SK-N-SH (cell line): ENCODE data around the gene SND1. TPM values are rescaled to one million over a fixed set of nuclear protein-coding genes. Genes with fewer than 3 reads are reported as not detected.

Experiments used
- CTCF ChIA-PET: fragments of 300-600, 350-600 bp; formaldehyde crosslinking; extraction: SDS; loops from one replicate; lab custom pipeline; 2021; lab: Yijun Ruan, JAX
- POLR2A ChIA-PET: fragments of 350-600 bp; sonication (Branson Sonifier 250); formaldehyde crosslinking; extraction: SDS; loops from one replicate; lab custom pipeline; 2020; ENCODE audit warnings: antibody characterized with exemption, inconsistent platforms; lab: Yijun Ruan, JAX
- DNase-seq: peaks from one replicate; pipeline ENCODE4 v3.0.0; 2012
- H2AFZ ChIP-seq: fragments of 200-600 bp; sonication (generic); 2 replicates; pipeline ENCODE4 v1.8.1; 2016; ENCODE audit warnings: antibody characterized with exemption, mild to moderate bottlenecking, low read depth
- H3F3A ChIP-seq: fragments of 200-600 bp; sonication (generic); replicated peaks from 2 replicates; pipeline ENCODE3; 2016; ENCODE audit warnings: antibody characterized with exemption, mild to moderate bottlenecking; ENCODE audit not compliant: insufficient read depth
- H3K27ac ChIP-seq, 2 experiments: fragments of 200-500 bp in 1 of 2; fragments of 200-600 bp in 1 of 2; sonication (Bioruptor generic) in 1 of 2; sonication (generic), shearing (Covaris generic) in 1 of 2; 2 replicates each; pipeline versions ENCODE4 v1.5.1 to v1.6.1; 2014 to 2016; ENCODE audit warnings: low read depth in 2 of 2, inconsistent platforms in 1 of 2, low read length in 1 of 2, mild to moderate bottlenecking in 1 of 2, mixed read lengths in 1 of 2
- H3K27me3 ChIP-seq: fragments of 200-600 bp; sonication (generic), shearing (Covaris generic); 2 replicates; pipeline ENCODE4 v1.6.1; 2016; ENCODE audit warnings: mixed run types; ENCODE audit not compliant: insufficient read depth
- H3K36me3 ChIP-seq, 2 experiments: fragments of 200-500 bp in 1 of 2; fragments of 200-600 bp in 1 of 2; sonication (Bioruptor generic) in 1 of 2; sonication (generic) in 1 of 2; replicated peaks in 1 of 2; 2 replicates each; pipeline versions ENCODE3 to v1.5.1; 2014 to 2016; ENCODE audit warnings: low read length in 1 of 2, mild to moderate bottlenecking in 1 of 2; ENCODE audit not compliant: insufficient read depth in 2 of 2, control insufficient read depth in 1 of 2
- H3K4me1 ChIP-seq, 2 experiments: fragments of 200-500 bp in 1 of 2; fragments of 200-600 bp in 1 of 2; sonication (Bioruptor generic) in 1 of 2; sonication (generic), shearing (Covaris generic) in 1 of 2; 2 replicates each; pipeline versions ENCODE4 v1.5.1 to v1.6.1; 2014 to 2016; ENCODE audit warnings: low read depth in 1 of 2, low read length in 1 of 2, mixed run types in 1 of 2; ENCODE audit not compliant: insufficient read depth in 2 of 2, control insufficient read depth in 1 of 2
- H3K4me2 ChIP-seq: fragments of 200-600 bp; sonication (generic), shearing (Covaris generic); 2 replicates; pipeline ENCODE4 v1.6.1; 2017; ENCODE audit warnings: mixed run types
- H3K4me3 ChIP-seq, 2 experiments: fragments of 200-500 bp in 1 of 2; fragments of 200-600 bp in 1 of 2; sonication (Bioruptor generic) in 1 of 2; sonication (generic), shearing (Covaris generic) in 1 of 2; 2 replicates each; pipeline versions ENCODE4 v1.5.1 to v1.8.1; 2014 to 2016; ENCODE audit warnings: low read depth in 2 of 2, inconsistent platforms in 1 of 2, low read length in 1 of 2, mild to moderate bottlenecking in 1 of 2, mixed read lengths in 1 of 2, moderate library complexity in 1 of 2
- H3K79me2 ChIP-seq: fragments of 200-600 bp; sonication (generic); 2 replicates; pipeline ENCODE4 v1.8.1; 2017; ENCODE audit warnings: mild to moderate bottlenecking; ENCODE audit not compliant: insufficient read depth
- H3K9ac ChIP-seq: fragments of 200-600 bp; sonication (generic); 2 replicates; pipeline ENCODE4 v1.6.1; 2017; ENCODE audit warnings: mixed run types
- H3K9me2 ChIP-seq: fragments of 200-600 bp; sonication (generic); 2 replicates; pipeline ENCODE4 v1.6.1; 2017; ENCODE audit warnings: mixed run types
- H3K9me3 ChIP-seq: fragments of 200-600 bp; sonication (generic); 2 replicates; pipeline ENCODE4 v1.6.1; 2017; ENCODE audit warnings: mixed run types, mild to moderate bottlenecking, moderate library complexity
- H4K20me1 ChIP-seq: fragments of 200-600 bp; sonication (generic); 2 replicates; pipeline ENCODE4 v1.6.1; 2017; ENCODE audit warnings: mild to moderate bottlenecking, mixed run types; ENCODE audit not compliant: insufficient read depth
- ELF1 ChIP-seq: IDR thresholded peaks from 2 replicates; pipeline ENCODE4 v1.4.0; 2012
- FOXM1 ChIP-seq: IDR thresholded peaks from 2 replicates; pipeline ENCODE4 v1.4.0; 2012; ENCODE audit warnings: low read depth, mild to moderate bottlenecking
- JUND ChIP-seq: IDR thresholded peaks from 2 replicates; pipeline ENCODE4 v1.4.0; 2012
- NFIC ChIP-seq: IDR thresholded peaks from 2 replicates; pipeline ENCODE4 v1.4.0; 2012; ENCODE audit warnings: borderline replicate concordance
- NRF1 ChIP-seq: IDR thresholded peaks from 2 replicates; pipeline ENCODE4 v1.6.1; 2012; ENCODE audit warnings: low read depth, mild to moderate bottlenecking, low read length
- POLR2AphosphoS5 ChIP-seq: IDR thresholded peaks from 2 replicates; pipeline ENCODE4 v1.6.1; 2012; ENCODE audit warnings: low read depth, low read length
- SMC3 ChIP-seq: IDR thresholded peaks from 2 replicates; pipeline ENCODE4 v1.6.1; 2012; ENCODE audit warnings: low read depth, low read length, improper control_type of control experiment
- TAF1 ChIP-seq: IDR thresholded peaks from 2 replicates; pipeline ENCODE4 v1.6.1; 2012; ENCODE audit warnings: low read depth, mild to moderate bottlenecking, low read length, moderate library complexity, borderline replicate concordance
- TCF12 ChIP-seq: IDR thresholded peaks from 2 replicates; pipeline ENCODE4 v1.4.0; 2012
- WGBS: methylation state at CpG from one replicate; pipeline ENCODE4 v1.1.6; 2017; ENCODE audit warnings: low lambda C conversion rate; 5-methylcytosine and 5-hydroxymethylcytosine counted together
- polyA plus RNA-seq, 3 experiments: library from polyadenylated mRNA; depleted of rRNA; stranded (reverse); fragments of >200 nt; gene quantifications; 2 replicates each; pipeline ENCODE4 v1.2.3, GENCODE V29; 2012
- TF ChIP-seq, protein P1 (sequence below): fragments of 200-600 bp; sonication (generic); IDR thresholded peaks from 2 replicates; pipeline ENCODE4 v1.6.1; 2017; ENCODE audit warnings: antibody characterized with exemption, mild to moderate bottlenecking, moderate library complexity
- TF ChIP-seq, protein P2 (sequence below): IDR thresholded peaks from 2 replicates; pipeline ENCODE4; 2012
- TF ChIP-seq, protein P3 (sequence below): IDR thresholded peaks from 2 replicates; pipeline ENCODE4 v1.4.0; 2012; ENCODE audit warnings: low read depth, borderline replicate concordance

The SND1 gene
- polyA plus RNA-seq, 1 of the 3 experiments (the other 2 are of a cell fraction), result 165 TPM

DNA sequence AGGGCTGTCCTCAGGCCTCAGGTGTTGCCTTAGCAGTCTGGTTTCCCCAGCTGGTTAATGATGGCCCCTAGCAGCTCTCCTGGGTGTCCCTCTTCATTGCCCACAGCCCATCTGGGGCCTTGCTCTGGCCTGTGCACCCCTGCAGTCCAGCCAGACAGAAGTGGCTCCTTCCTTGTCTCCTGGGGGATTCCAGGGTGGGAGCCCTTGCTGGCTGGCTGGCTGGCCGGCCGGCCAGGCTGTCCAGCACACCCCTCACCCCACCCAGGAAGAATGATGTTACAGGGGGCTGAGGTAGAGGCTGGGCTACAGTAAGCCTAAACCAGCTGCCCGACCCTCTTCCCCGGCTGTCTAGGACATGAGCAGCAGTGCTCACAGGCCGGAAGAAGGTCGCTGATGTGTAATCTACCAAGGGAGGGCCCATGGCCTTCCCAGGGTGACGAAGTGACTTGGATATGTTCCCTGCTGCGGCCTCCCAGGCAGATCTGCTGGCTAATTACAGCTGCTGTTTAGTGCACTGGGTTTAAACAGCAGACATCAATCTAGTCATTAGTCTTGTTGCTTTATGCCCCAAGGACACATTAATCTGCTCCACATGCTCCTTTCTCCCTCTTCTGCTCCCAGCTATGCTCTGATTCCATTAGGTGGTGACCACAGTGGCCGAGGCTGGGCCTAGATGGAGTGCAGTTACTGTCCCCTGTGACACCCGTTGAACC is 433.1 kb downstream of the SND1 start (continued):
- TF ChIP-seq, protein P1, sequence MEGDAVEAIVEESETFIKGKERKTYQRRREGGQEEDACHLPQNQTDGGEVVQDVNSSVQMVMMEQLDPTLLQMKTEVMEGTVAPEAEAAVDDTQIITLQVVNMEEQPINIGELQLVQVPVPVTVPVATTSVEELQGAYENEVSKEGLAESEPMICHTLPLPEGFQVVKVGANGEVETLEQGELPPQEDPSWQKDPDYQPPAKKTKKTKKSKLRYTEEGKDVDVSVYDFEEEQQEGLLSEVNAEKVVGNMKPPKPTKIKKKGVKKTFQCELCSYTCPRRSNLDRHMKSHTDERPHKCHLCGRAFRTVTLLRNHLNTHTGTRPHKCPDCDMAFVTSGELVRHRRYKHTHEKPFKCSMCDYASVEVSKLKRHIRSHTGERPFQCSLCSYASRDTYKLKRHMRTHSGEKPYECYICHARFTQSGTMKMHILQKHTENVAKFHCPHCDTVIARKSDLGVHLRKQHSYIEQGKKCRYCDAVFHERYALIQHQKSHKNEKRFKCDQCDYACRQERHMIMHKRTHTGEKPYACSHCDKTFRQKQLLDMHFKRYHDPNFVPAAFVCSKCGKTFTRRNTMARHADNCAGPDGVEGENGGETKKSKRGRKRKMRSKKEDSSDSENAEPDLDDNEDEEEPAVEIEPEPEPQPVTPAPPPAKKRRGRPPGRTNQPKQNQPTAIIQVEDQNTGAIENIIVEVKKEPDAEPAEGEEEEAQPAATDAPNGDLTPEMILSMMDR, result no peak
- TF ChIP-seq, protein P2, sequence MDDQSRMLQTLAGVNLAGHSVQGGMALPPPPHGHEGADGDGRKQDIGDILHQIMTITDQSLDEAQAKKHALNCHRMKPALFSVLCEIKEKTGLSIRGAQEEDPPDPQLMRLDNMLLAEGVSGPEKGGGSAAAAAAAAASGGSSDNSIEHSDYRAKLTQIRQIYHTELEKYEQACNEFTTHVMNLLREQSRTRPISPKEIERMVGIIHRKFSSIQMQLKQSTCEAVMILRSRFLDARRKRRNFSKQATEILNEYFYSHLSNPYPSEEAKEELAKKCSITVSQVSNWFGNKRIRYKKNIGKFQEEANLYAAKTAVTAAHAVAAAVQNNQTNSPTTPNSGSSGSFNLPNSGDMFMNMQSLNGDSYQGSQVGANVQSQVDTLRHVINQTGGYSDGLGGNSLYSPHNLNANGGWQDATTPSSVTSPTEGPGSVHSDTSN, result peak; percentile 35; the same call in 1 of the 2 replicates
- no peak for TF ChIP-seq ELF1

DNA sequence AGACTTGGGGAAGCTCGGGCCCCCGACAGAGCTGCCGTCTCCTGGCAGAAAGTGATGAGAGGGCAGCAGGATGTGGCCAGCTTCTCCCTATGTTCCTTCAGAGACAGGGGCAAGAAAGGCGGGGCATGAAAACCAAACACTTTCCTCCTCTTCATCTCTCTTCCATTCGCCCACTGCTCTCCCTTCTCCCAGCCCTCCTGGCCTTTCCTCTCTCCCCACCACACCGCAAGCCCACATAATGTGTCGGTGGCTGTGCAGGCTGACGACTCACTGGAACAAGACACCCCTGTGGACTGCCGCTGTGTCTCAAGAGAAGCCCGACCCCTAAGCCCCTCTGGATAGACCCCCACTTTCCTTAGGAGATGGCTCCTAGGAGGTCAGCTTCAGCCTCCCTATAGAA is 438.5 kb downstream of the SND1 start:
- H3K79me2 ChIP-seq, result no peaks in the 10 kb centered on the region
- no peak overlapping the region for H3K27ac ChIP-seq
- no peak overlapping the region for H3K4me3 ChIP-seq
- no peaks in the 10 kb centered on the region for H3K9me3 ChIP-seq
- no peak overlapping the region for H2AFZ ChIP-seq
- 94% methylated on average over 10 of the region's 10 CpGs for WGBS
- no peaks in the 10 kb centered on the region for H3F3A ChIP-seq
- H3K4me1 ChIP-seq, result peaks cover 0 to 28% of the 10 kb centered on the region in 2 experiments; a peak in 2 of 4 replicates
- POLR2A ChIA-PET, result no interaction called here
- no peak overlapping the region for H3K4me2 ChIP-seq
- DNase-seq, result no peak
- CTCF ChIA-PET, result interaction anchor here (3.3 to 4.4 kb wide), 2 partner anchors 45 to 119 kb away, joined by 13 to 20 read pairs; no protein-coding TSS in a partner anchor
- no peaks in the 10 kb centered on the region for H3K9me2 ChIP-seq
- H4K20me1 ChIP-seq, result no peaks in the 10 kb centered on the region
- no peak overlapping the region for H3K9ac ChIP-seq
- H3K36me3 ChIP-seq, result peaks cover 36 to 80% of the 10 kb centered on the region in 2 experiments
- no peak for TF ChIP-seq ELF1
- TF ChIP-seq SMC3, result no peak
- TF ChIP-seq, protein P3, sequence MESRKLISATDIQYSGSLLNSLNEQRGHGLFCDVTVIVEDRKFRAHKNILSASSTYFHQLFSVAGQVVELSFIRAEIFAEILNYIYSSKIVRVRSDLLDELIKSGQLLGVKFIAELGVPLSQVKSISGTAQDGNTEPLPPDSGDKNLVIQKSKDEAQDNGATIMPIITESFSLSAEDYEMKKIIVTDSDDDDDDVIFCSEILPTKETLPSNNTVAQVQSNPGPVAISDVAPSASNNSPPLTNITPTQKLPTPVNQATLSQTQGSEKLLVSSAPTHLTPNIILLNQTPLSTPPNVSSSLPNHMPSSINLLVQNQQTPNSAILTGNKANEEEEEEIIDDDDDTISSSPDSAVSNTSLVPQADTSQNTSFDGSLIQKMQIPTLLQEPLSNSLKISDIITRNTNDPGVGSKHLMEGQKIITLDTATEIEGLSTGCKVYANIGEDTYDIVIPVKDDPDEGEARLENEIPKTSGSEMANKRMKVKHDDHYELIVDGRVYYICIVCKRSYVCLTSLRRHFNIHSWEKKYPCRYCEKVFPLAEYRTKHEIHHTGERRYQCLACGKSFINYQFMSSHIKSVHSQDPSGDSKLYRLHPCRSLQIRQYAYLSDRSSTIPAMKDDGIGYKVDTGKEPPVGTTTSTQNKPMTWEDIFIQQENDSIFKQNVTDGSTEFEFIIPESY, result no peak
- no peak for TF ChIP-seq POLR2AphosphoS5
- TF ChIP-seq NFIC, result no peak
- TF ChIP-seq TCF12, result no peak
- no peaks in the 10 kb centered on the region for H3K27me3 ChIP-seq

DNA sequence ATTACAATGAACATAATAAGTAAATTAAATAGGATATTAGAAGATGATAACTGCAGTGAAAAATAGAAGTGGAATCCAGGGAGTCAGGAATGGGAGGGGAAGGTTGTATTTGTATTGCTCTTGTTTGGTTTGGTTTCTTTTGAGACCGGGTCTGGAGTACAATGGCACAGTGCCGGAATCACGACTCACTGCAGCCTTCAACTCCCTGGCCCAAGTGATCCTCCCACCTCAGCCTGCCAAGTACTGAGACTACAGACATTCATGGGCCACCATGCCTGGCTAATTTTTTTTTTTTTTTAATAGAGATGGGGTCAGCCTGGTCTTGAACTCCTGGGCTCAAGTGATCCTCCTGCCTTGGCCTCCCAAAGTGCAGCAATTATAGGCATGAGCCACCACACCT is 439.1 kb downstream of the SND1 start:
- no peaks in the 10 kb centered on the region for H3F3A ChIP-seq
- no peak overlapping the region for H3K4me2 ChIP-seq
- CTCF ChIA-PET, result interaction anchor here (3.3 to 4.4 kb wide), 3 partner anchors 45 to 383 kb away, joined by 8 to 20 read pairs (median 13); no protein-coding TSS in a partner anchor
- H2AFZ ChIP-seq, result no peak overlapping the region
- no peaks in the 10 kb centered on the region for H3K79me2 ChIP-seq
- no peaks in the 10 kb centered on the region for H3K9me3 ChIP-seq
- peaks cover 32 to 76% of the 10 kb centered on the region in 2 experiments for H3K36me3 ChIP-seq
- no peak overlapping the region for H3K4me3 ChIP-seq
- TF ChIP-seq TAF1, result no peak
- no peak for TF ChIP-seq FOXM1
- TF ChIP-seq NRF1, result no peak
- no peak for TF ChIP-seq JUND
- TF ChIP-seq, protein P2, result no peak
- no peak for DNase-seq
- no peaks in the 10 kb centered on the region for H4K20me1 ChIP-seq
- H3K9ac ChIP-seq, result no peak overlapping the region
- H3K4me1 ChIP-seq, result peaks cover 0 to 26% of the 10 kb centered on the region in 2 experiments; a peak in 2 of 4 replicates
- POLR2A ChIA-PET, result no interaction called here
- no peaks in the 10 kb centered on the region for H3K27me3 ChIP-seq
- H3K9me2 ChIP-seq, result no peaks in the 10 kb centered on the region
- H3K27ac ChIP-seq, result no peak overlapping the region
- 88% methylated on average over 3 of the region's 3 CpGs for WGBS
